CD4-positive, alpha-beta T cell (primary cell): ENCODE results near the gene ZNF831. TPM values are rescaled to one million over a fixed set of nuclear protein-coding genes. Genes with fewer than 3 reads are reported as not detected.
A peak's percentile ranks its signal among the peaks of the same experiment; 100 is the strongest.

ENCODE experiments used
- ATAC-seq: fragments of 200-7000 bp; cut with Tn5 transposase; one replicate; pipeline ENCODE4 v1.10.0; 2022; ENCODE audit warnings: mild to moderate bottlenecking; ENCODE audit not compliant: poor library complexity
- CTCF ChIA-PET: fragments of 350-600 bp; sonication (Branson Sonifier 250); formaldehyde crosslinking; loops from one replicate; lab custom pipeline; 2021; ENCODE audit warnings: antibody characterized with exemption, inconsistent platforms; lab: Charles Lee
- POLR2A ChIA-PET: fragments of 350-600 bp; sonication (Branson Sonifier 250); formaldehyde crosslinking; loops from one replicate; lab custom pipeline; 2021; ENCODE audit warnings: antibody characterized with exemption, inconsistent platforms; lab: Charles Lee
- DNase-seq, 14 experiments: peaks; one replicate each; pipeline ENCODE4 v3.0.0-alpha.2; 2013 to 2020; ENCODE audit warnings: mixed read lengths in 2 of 14
- H3K27ac ChIP-seq, 2 donors: one replicate each; pipeline versions ENCODE4 v1.5.1 to v1.7.0; 2013; ENCODE audit warnings: low read length in 2 of 2, low read depth in 1 of 2, mild to moderate bottlenecking in 1 of 2
- H3K27me3 ChIP-seq, 2 experiments: 1 replicate in 1 of 2; 2 replicates in 1 of 2; pipeline versions ENCODE4 v1.6.1 to v1.7.0; 2013; ENCODE audit warnings: low read length in 2 of 2, control low read depth in 1 of 2, mild to moderate bottlenecking in 1 of 2, moderate library complexity in 1 of 2; ENCODE audit not compliant: insufficient read depth in 2 of 2, control insufficient read depth in 1 of 2
- H3K36me3 ChIP-seq: one replicate; pipeline ENCODE4 v1.6.1; 2013; ENCODE audit warnings: low read length, control low read depth; ENCODE audit not compliant: insufficient read depth
- H3K4me1 ChIP-seq: one replicate; pipeline ENCODE4 v1.6.1; 2013; ENCODE audit warnings: low read length, control low read depth; ENCODE audit not compliant: insufficient read depth
- H3K4me3 ChIP-seq: one replicate; pipeline ENCODE4 v1.5.1; 2013; ENCODE audit warnings: mild to moderate bottlenecking, low read length, moderate library complexity
- H3K9me3 ChIP-seq, 2 experiments: 1 replicate in 1 of 2; 2 replicates in 1 of 2; pipeline versions ENCODE4 v1.6.1 to v1.7.0; 2013; ENCODE audit warnings: low read length in 2 of 2, mild to moderate bottlenecking in 2 of 2, control low read depth in 1 of 2, moderate library complexity in 1 of 2; ENCODE audit not compliant: control insufficient read depth in 1 of 2, insufficient read depth in 1 of 2
- H3K27ac Mint-ChIP-seq: one replicate; pipeline ENCODE4 v1.8.0; 2020; ENCODE audit warnings: mixed read lengths
- H3K27me3 Mint-ChIP-seq: one replicate; pipeline ENCODE4 v1.8.0; 2021; ENCODE audit warnings: mixed read lengths
- H3K36me3 Mint-ChIP-seq: one replicate; pipeline ENCODE4 v1.8.0; 2021; ENCODE audit warnings: low read depth, mixed read lengths
- H3K4me1 Mint-ChIP-seq: one replicate; pipeline ENCODE4 v1.8.0; 2021; ENCODE audit warnings: low read depth, mixed read lengths
- H3K4me3 Mint-ChIP-seq: one replicate; pipeline ENCODE4 v1.8.0; 2020; ENCODE audit warnings: mild to moderate bottlenecking, mixed read lengths
- H3K9me3 Mint-ChIP-seq: one replicate; pipeline ENCODE4 v1.8.0; 2020; ENCODE audit warnings: mixed read lengths
- intact Hi-C, 2 experiments: fragments of 100-400 bp; cut with DNase I in 1 of 2; cut with micrococcal nuclease in 1 of 2; formaldehyde crosslinking; loops; one replicate each; pipeline versions ENCODE4 v1.15.1 to v1.9.0; 2023 to 2025; cut with DNase I, micrococcal nuclease
- total RNA-seq, 174 experiments: library from RNA in 2 of 174; stranded (reverse) in 2 of 174; gene quantifications; one replicate each; pipeline ENCODE4 v1.2.3 and lab custom pipeline; 2021 to 2026
- TF ChIP-seq, protein P1 (sequence below): fragments of 200-600 bp; IDR thresholded peaks from one replicate; pipeline ENCODE4 v1.8.0; 2022; ENCODE audit warnings: antibody characterized with exemption, mild to moderate bottlenecking

The ZNF831 gene
- total RNA-seq, 2 experiments from 2014 or later = 24.9 to 25.9 TPM

DNA sequence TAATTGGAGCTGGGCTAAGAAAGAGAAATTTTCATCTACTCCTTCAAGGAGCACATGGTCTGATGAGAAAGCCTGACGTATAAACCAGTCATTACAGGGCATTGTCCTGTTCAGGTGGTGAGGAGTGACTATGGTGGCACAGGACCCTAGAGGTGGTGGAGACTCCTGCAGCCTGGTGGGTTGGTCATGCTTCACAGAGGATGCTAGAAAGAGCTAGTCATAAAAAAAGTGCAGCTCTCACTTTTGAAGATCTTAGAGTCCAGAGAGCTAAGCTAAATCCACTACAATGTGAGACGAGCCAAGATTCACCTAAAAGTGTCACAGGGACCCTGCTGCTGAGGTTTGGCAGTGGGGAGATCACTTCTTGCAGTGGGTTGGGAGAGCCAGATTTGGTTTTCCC is 9.8 kb upstream of the ZNF831 start:
- H3K27ac Mint-ChIP-seq = peak overlapping the region; percentile 97
- H3K9me3 ChIP-seq = peaks cover 0 to 1% of the 10 kb centered on the region in 2 experiments
- DNase-seq (no peak), ATAC-seq (no peak)
- peak overlapping the region; percentile 6 for H3K4me3 Mint-ChIP-seq
- H3K27me3 Mint-ChIP-seq = no peaks in the 10 kb centered on the region
- POLR2A ChIA-PET = interaction anchor here (1.1 to 11.4 kb wide), 4 partner anchors 8 to 33 kb away, joined by 3 to 203 read pairs (median 66); partner anchors contain the start of gene ZNF831
- peaks cover 97% of the 10 kb centered on the region for H3K4me1 Mint-ChIP-seq
- intact Hi-C loops = loop anchor here (5.0 kb wide), 1 partner anchor 122 kb away; the partner anchor contains the start of gene ATP5F1E (in 2 of the 2)
- peaks cover 47% of the 10 kb centered on the region for H3K36me3 Mint-ChIP-seq
- H3K4me1 ChIP-seq = peaks cover 90% of the 10 kb centered on the region
- H3K27me3 ChIP-seq = no peaks in the 10 kb centered on the region
- TF ChIP-seq, protein P1, sequence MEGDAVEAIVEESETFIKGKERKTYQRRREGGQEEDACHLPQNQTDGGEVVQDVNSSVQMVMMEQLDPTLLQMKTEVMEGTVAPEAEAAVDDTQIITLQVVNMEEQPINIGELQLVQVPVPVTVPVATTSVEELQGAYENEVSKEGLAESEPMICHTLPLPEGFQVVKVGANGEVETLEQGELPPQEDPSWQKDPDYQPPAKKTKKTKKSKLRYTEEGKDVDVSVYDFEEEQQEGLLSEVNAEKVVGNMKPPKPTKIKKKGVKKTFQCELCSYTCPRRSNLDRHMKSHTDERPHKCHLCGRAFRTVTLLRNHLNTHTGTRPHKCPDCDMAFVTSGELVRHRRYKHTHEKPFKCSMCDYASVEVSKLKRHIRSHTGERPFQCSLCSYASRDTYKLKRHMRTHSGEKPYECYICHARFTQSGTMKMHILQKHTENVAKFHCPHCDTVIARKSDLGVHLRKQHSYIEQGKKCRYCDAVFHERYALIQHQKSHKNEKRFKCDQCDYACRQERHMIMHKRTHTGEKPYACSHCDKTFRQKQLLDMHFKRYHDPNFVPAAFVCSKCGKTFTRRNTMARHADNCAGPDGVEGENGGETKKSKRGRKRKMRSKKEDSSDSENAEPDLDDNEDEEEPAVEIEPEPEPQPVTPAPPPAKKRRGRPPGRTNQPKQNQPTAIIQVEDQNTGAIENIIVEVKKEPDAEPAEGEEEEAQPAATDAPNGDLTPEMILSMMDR = no peak
- H3K9me3 Mint-ChIP-seq = no peaks in the 10 kb centered on the region
- H3K27ac ChIP-seq = no peak overlapping the region
- H3K36me3 ChIP-seq = peaks cover 5% of the 10 kb centered on the region
- H3K4me3 ChIP-seq = no peak overlapping the region
- CTCF ChIA-PET = interaction anchor here (1.2 to 1.6 kb wide), 2 partner anchors 54 to 65 kb away, joined by 3 to 4 read pairs; no protein-coding TSS in a partner anchor

DNA sequence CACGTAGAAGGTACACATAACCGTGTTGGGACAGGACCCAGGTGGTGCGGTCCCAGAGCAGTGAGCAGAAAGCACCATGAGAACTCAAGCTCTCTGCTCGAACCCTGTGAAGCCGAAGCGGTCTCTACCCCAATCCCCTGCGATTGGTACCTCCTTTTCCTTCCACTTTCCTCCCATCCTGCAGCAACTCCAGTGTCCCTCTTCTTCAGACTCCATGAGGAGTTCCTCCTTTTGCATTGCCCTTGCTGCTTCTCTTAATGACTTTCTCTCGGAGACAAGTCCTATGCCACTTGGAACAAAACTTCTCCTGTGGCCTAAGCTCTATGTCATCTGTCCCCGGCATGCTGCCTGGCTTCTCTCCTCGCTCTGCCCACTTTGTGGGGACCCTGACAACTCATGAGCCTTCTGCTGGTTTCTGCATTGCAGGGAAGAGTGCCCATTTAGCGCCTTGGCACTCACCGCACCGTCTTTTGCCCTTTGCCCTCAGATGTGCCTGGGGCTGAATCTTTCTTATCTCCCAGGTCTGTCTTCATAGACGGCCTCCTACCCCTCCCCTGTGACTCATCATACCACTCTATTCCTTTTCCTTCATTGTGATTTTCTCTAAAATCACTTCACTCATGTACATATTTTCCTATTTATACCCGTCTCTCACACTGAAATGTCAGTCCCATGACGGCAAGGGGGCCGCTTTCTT is 9.2 kb upstream of the ZNF831 start:
- no peak for ATAC-seq
- H3K27ac ChIP-seq = no peak overlapping the region

DNA sequence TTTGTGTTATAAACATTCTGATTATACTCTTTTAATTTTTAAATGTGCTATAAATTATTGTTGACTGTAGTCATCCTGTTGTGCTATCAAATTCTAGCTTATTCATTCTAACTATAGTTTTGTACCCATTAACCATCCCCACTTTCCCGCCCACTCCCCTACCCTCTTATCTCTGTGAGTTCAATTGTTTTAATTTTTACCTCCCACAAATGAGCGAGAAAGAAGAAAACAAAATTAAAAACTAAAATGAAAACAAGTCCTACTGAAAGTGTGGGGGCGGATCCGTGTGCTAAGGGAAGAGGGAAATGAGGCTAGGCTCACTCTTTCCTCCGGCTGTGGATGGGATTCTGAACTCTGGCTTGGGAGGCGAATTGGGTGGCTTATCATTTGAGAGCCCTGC is 6.6 kb upstream of the ZNF831 start:
- TF ChIP-seq, protein P1 = no peak
- ChIA-PET CTCF (no interaction called here), POLR2A (interaction anchor here (0.8 to 3.9 kb wide), 2 partner anchors 8 to 13 kb away, joined by 3 to 54 read pairs; no protein-coding TSS in a partner anchor)
- intact Hi-C loops = loop anchor here in 1 of 2 experiments (5.0 kb wide), 1 partner anchor 50 kb away; no protein-coding TSS in a partner anchor
- Mint-ChIP-seq H3K4me3 (peak overlapping the region; percentile 62), H3K4me1 (peaks cover 98% of the 10 kb centered on the region), H3K27me3 (no peaks in the 10 kb centered on the region), H3K36me3 (peaks cover 44% of the 10 kb centered on the region), H3K9me3 (no peaks in the 10 kb centered on the region), H3K27ac (peak overlapping the region; percentile 95)
- Histone ChIP-seq H3K4me1 (peaks cover 84% of the 10 kb centered on the region), H3K9me3 (no peaks in the 10 kb centered on the region), H3K27ac (peak overlapping the region in 1 of 2 donors; percentile 95), H3K27me3 (no peaks in the 10 kb centered on the region), H3K4me3 (no peak overlapping the region), H3K36me3 (no peaks in the 10 kb centered on the region)
- ATAC-seq (no peak), DNase-seq (no peak)

More for the DNA sequence above, 9.2 kb upstream of the ZNF831 start:
- ChIA-PET CTCF (interaction anchor here (1.2 to 1.6 kb wide), 3 partner anchors 53 to 66 kb away, joined by 3 to 4 read pairs (median 4); no protein-coding TSS in a partner anchor), POLR2A (interaction anchor here (1.1 to 11.4 kb wide), 3 partner anchors 8 to 34 kb away, joined by 3 to 203 read pairs (median 129); partner anchors contain the start of gene ZNF831)
- peaks cover 5% of the 10 kb centered on the region for H3K36me3 ChIP-seq
- H3K27me3 ChIP-seq = no peaks in the 10 kb centered on the region
- H3K9me3 ChIP-seq = no peaks in the 10 kb centered on the region
- Mint-ChIP-seq H3K9me3 (no peaks in the 10 kb centered on the region), H3K4me3 (peak overlapping the region; percentile 13), H3K4me1 (peaks cover 98% of the 10 kb centered on the region), H3K27me3 (no peaks in the 10 kb centered on the region), H3K36me3 (peaks cover 46% of the 10 kb centered on the region), H3K27ac (peak overlapping the region; percentile 97)
- H3K4me3 ChIP-seq = no peak overlapping the region
- DNase-seq = peak in 1 of 14 experiments; percentile 34
- intact Hi-C loops = loop anchor here (5.0 kb wide), 2 partner anchors 53 to 122 kb away; partner anchors contain the start of gene ATP5F1E (in 2 of the 2)
- peaks cover 90% of the 10 kb centered on the region for H3K4me1 ChIP-seq
- TF ChIP-seq, protein P1 = no peak
